SK-N-SH treated with all-trans-retinoic acid at 6 μM for 48 hours (cell line): Measurements from ENCODE around the gene FGGY.

Source experiments
- RARB ChIP-seq: fragments of 250-450 bp; sonication (Bioruptor Pico); IDR thresholded peaks from 2 replicates; pipeline ENCODE4 v1.8.0; 2021; ENCODE audit warnings: mild to moderate bottlenecking, moderate library complexity
- TF ChIP-seq, protein P1 (sequence below): fragments of 250-450 bp; sonication (Bioruptor Pico); IDR thresholded peaks from 2 replicates; pipeline ENCODE4 v1.8.0; 2020; ENCODE audit warnings: mild to moderate bottlenecking, moderate library complexity, borderline replicate concordance

- TF ChIP-seq, protein P1, sequence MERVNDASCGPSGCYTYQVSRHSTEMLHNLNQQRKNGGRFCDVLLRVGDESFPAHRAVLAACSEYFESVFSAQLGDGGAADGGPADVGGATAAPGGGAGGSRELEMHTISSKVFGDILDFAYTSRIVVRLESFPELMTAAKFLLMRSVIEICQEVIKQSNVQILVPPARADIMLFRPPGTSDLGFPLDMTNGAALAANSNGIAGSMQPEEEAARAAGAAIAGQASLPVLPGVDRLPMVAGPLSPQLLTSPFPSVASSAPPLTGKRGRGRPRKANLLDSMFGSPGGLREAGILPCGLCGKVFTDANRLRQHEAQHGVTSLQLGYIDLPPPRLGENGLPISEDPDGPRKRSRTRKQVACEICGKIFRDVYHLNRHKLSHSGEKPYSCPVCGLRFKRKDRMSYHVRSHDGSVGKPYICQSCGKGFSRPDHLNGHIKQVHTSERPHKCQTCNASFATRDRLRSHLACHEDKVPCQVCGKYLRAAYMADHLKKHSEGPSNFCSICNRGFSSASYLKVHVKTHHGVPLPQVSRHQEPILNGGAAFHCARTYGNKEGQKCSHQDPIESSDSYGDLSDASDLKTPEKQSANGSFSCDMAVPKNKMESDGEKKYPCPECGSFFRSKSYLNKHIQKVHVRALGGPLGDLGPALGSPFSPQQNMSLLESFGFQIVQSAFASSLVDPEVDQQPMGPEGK (CRISPR knock-in tag), result no peak
- no peak for TF ChIP-seq RARB (CRISPR knock-in tag)
These were observed 260.6 kb downstream of the FGGY start for GRCh38 chr1:59557549-59557885.
